Activated T-helper 1 cell treated with Interleukin-2 at 50 U/mL for 16 hours (primary cell): ENCODE results near the gene RHBDD2.
"Not testable (repeated sequence)": the region's sequence is repeated elsewhere in the genome, so short reads cannot be mapped to it uniquely, and the experiment has no call there.

Experiments
- DNase-seq: peaks from one replicate; pipeline ENCODE4 v3.0.0-alpha.2; 2020; ENCODE audit warnings: low read depth

The RHBDD2 gene

DNA sequence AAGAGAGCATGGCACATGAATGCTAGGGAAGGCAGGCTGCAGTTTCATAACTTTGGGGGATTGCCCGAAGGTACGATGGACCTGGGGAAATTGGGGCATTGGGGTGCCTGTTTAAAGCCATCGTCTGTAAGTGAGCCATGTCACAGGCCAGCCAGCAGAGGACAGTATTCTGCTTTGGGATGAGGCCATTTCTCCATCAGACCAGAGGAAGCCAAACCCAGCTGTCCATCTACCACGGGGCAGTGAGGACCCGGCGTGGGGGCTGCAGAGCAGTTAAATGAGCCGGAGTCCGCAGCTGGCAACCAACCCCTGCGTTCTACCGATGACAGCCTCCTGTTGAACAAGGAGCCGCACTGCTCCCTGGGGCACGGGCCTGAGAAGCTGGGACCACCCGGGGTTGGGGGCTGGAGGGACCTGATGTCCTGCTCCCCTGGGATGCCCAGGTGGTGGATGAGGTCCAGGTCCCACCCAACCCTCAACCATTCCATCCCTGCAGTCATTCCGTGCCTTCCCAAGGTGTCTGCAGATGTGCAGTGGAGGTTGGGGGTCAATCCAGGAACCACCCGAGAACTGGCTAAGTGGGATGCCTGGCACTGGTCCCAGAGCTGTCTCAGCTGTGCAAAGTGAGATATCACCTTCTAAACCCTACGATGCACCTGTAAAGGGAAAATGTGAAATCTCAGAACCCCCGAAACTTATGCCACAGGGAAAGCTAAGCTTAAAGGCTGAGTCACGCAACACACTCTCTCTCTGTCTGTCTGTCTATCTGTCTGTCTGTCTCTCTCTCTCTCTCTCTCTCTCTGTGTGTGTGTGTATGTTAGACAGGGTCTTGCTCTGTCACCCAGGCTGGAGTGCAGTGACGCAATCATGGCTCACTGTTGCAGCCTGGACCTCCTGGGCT, 12.1 kb upstream of the RHBDD2 start:
- no peak for DNase-seq

DNA sequence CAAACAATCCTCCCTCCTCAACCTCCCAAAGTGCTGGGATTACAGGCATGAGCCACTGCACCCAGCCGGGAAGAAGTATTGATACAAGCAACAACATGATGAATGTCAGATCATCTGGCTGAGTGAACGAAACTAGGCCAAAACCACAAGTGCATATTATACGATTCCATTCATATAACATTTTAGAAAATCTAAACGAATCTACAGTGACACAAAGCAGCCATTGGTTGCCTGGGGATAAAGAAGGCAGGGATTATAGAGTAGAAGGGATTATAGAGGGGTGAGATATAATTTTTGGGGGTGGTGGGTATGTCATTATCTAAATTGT, 11.5 kb upstream of the RHBDD2 start:
- DNase-seq: no peak

DNA sequence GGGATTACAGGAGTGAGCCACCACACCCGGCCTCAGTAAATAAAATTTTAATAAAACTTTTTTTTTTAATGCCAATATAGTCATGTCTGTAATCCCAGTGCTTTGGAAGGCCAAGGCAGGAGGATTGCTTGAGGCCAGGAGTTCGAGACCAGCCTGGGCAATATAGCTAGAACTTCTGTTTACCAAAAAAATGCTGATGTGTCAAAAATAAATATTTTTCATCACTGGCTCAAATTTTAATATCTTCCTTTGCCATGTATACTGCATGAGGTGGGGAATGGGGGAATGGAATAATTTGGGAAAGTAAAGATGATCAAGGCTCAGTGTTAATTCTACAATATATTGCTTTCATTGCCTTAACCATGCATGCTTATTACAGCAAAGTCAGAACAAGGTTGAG, 10.7 kb upstream of the RHBDD2 start:
- DNase-seq: no peak

DNA sequence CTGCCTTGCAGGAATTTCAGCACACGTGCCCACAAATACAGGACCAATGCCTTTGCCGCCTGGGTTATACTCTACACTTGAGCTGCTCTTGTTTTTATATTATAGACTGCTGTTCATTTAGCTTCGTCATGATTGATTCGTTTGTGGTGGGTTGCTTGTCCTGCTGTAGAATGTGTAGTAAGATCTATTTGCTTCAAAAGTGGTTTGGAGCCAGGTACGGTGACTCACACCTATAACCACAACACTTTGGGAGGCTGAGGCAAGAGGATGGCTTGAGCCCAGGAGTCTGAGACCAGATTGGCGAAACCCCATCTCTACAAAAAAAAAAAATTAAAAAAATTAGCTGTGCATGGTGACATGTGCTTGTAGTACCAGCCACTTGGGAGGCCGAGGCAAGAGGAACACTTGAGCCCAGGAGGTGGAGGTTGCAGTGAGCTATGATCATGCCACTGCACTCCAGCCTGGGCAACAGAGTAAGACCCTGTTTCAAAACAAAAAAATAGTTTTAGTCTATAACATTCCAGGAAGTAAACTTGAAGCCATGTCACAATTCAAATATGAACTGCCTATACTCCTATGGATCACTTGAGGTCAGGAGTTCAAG, 9.0 kb upstream of the RHBDD2 start:
- no peak for DNase-seq

DNA sequence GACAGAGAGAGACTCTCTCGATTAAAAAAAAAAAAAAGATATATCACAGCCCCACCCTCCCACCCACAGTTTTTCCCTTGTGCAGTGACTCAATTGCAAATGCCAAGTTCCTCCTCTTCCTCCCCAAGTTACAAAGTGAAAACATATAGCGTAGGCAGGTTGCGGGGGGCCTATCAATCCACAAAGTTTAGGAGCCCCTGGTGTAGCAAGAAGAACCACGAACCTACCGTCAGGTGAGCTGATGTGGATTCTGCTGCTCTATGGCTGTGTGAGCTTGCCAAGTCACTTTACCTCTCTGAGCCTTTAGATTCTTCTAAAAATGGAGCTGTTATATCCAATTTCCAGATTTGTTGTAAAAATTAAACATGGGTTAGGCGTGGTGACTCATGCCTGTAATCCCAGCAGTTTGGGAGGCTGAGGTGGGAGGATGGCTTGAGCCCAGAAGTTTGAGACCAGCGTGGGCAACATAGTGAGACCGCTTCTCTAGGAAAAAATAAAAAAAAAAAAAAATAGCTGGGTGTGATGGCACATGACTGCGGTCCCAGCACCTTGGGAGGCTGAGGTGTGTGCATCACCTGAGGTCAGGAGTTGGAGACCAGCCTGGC, 8.2 kb upstream of the RHBDD2 start:
- DNase-seq: no peak

DNA sequence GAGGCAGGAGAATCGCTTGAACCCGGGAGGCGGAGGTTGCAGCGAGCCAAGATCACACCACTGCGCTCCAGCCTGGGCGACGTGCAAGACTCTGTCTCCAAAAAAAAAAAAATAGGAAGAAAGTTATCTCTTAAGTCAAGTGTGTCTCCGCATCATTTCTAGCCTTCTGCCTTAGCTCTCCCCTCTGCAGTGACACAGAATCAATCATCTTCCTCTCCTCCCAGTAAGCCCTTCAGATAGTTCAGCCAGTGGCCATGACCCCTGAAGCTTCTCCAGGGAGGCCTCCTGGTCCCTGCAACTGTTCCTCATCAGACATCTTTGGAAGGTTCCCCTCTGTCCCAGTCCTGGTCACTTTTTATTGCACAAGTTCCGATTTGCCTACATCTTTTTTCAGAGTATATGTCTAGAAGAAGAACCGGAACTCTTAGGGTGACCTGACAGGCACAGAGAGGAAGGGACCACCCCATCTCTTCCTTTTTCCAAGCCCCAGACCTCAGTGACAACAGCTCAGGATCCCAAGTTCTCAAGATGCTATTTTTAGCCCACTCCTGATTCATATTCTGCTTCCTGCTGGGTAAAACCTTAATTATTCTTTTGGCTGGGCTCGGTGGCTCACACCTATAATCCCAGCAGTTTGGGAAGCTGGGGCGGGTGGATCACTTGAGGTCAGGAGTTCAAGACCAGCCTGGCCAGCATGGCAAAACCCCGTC, 6.6 kb upstream of the RHBDD2 start:
- DNase-seq: no peak

DNA sequence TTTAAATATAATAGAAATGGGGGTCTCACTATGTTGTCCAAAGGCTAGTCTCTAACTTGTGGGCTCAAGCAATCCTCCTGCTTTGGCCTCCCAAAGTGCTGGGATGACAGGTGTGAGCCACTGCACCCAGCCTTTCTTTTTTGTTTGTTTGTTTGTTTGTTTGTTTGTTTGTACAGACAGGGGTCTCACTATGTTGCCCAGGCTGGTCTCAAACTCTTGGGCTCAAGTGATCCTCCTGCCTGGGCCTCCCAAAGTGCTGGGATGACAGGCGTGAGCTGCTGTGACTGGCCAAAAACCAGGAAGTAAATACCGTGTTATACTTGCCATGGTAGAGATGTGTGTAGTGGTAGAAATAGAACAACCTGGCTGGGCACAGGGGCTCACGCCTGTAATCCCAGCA, 4.7 kb upstream of the RHBDD2 start:
- DNase-seq: not testable (repeated sequence)

DNA sequence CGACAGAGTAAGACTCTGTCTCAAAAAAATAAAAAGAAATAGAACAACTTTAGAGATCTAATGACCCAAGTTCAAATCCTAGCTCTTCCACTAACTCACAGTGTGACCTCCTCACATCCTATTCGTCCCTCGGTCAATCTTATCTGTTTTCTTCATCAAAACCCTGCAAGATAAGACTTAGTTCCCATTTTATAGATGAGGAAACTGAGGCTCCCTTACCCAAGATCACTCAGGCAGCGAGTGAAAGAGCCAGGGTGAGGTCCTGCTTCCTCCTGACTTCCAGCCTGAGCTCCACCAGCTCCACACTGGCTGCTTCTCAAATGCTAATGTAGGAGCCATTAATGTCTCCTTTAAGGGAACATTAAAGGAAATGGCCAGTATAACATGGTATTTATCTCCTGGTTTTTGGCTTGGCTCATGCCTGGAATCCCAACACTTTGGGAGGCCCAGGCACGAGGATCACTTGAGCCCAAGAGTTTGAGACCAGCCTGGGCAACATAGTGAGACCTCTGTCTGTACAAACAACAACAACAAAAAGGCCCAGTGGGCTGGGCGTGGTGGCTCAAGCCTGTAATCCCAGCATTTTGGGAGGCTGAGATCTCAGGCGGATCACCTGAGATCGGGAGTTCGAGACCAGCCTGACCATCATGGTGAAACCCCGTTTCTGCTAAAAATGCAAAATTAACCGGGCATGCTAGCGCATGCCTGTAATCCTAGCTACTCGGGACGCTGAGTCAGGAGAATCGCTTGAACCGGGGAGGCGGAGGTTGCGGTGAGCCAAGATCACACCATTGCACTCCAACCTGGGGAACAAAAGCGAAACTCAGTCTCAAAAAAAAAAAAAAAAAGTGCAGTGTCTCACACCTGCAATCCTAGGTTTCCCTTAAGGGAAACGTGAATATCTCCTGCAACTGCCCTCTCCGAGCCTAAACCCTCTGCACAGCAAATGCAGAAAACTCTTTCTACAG, 3.4 kb upstream of the RHBDD2 start:
- no peak for DNase-seq

DNA sequence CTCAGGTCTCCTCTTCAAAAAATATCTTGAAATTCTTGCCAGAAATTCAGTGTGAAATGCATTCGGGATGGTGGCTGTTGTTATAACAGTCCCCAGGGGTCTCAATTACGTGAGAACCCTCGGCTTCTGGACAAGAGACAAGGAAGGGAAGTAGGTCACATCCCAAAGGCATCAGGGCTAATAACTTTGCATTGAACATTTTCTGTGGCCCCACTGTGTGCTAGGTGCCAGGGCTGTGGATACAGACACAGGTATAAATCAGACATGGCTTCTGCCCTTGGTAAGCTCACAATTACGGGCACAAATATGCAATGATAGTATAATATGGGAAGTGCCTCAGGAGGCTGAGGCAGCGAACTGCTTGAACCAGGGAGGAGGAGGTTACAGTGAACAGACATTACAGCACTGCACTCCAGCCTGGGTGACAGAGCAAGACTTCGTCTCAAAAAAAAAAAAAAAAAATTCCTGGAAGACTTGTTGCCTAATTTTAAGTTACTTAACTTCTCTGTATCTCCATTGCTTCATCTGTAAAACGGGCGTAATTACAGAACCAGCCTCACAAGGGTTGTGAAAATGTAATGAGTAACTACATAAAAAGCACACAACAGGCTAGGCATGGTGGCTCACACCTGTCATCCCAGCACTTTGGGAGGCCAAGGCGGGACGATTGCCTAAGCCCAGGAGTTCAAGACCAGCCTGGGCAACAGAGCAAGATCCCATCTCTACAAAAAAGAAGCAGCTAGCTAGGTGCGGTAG, 2.5 kb upstream of the RHBDD2 start:
- DNase-seq: no peak

DNA sequence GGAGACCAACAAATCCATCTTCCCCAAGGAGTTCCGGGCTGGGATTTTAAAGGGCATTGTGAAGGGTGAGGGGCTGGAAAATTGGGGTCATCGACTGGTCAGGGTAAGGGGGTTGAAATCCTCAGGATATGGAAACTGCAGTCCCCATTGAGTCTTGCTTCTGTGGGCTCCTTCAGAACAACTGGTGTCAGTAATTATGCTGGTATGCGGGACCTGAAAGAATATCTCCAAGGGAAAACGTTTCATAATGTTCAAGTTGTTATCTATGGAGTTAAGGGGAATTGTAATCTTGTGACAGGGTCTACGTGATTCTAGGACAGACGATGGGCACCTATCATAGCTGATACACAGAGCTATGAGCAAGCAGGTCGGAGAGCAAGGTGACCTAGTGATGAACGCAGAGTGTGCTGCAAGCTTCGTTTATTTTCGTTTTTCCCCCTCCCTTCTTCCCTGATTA, 494 bp upstream of the RHBDD2 start:
- DNase-seq: no peak

DNA sequence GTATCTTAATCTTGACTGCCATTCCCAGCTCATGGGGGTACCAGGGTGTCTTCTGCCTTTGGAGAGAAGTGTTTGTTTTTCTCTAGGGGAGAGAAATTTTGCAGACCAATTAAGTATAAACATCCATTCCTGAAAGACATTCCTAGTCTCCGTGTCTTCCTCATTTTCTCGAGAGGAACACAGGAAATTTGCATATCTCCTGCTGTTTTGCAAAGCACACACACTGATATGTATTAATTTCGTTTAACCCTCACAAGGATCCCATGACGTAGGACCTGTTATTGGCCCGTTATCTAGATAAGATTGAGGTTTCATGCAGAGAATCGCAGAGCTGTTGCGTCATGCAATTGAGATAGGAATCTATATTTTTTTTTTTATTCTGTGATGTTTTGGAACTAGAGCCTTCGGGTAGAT, 944 bp downstream of the RHBDD2 start:
- no peak for DNase-seq

DNA sequence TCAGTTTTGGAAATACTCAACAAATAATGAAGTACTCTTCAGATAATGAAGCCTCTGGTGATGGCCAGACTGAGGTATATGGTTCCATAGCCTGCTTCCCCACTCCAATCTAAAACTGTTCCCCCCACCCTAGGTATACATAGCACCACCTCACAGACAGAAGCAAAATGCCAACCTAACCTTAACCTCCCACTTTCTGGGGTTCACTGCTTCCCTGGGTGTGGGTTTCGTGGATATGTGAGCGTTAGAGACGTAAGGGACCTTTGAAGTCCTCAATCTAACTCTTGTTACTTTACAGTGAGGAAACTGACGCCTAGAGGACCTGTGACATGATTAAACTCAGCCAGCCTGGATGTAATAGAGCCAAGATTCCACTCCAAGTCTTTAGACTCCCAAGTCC, 1.4 kb downstream of the RHBDD2 start:
- DNase-seq: no peak

DNA sequence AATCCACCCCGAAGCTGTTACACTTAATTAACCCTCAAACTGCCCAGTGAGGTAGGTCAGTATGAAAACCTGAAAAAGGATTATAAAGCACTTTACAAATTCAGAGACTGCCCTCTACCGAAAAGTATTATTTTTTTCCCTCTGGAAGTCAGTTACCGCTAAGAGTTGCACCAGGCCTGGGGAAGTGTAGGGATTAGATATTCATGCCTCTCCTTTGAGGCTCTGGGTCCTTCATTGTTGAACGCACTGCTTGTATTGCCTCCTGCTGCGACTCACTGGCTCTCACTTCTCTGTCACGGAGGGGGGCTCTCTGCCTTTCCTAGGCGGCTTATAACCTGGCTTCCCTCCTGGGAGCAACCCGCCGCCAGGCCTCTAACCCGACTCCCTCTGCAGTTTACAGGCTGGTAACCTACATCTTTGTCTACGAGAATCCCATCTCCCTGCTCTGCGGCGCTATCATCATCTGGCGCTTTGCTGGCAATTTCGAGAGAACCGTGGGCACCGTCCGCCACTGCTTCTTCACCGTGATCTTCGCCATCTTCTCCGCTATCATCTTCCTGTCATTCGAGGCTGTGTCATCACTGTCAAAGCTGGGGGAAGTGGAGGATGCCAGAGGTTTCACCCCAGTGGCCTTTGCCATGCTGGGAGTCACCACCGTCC, 2.7 kb downstream of the RHBDD2 start:
- no peak for DNase-seq

DNA sequence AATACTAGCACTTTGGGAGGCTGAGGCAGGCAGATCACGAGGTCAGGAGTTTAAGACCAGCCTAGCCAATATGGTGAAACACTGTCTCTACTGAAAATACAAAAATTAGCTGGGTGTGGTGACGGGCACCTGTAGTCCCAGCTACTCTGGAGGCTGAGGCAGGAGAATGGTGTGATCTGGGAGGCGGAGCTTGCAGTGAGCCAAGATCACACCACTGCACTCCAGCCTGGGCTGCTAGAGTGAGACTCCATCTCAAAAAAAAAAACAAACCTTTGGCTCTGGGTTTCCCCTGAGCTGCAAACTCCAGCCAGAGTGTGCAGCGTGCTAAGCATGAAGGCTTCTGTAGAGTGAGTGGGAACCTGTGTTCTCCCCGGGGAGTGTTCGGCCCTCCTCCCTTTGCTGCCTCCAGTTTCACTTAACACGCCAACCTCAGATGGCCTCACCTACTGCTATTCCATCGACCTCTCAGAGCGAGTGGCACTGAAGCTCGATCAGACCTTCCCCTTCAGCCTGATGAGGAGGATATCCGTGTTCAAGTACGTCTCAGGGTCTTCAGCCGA, 4.5 kb downstream of the RHBDD2 start:
- DNase-seq: not testable (repeated sequence)

DNA sequence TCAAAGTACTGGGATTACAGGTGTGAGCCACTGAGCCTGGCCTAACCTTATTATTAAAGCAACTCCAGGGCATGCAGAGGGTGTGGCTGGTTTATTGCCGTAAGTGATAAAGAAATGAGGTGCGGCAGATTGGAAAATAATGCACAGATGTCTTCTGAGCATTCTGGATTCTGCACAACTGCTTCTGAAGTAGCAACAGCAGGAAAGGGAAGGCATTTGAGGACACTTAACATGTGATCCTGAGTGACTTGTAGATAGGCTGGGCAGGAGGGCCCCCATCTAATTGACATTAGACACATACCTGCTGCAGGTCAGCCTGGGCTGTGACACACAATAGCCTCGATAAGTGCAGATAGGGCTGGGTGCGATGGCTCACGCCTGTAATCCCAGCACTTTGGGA, 5.6 kb downstream of the RHBDD2 start:
- DNase-seq: no peak

DNA sequence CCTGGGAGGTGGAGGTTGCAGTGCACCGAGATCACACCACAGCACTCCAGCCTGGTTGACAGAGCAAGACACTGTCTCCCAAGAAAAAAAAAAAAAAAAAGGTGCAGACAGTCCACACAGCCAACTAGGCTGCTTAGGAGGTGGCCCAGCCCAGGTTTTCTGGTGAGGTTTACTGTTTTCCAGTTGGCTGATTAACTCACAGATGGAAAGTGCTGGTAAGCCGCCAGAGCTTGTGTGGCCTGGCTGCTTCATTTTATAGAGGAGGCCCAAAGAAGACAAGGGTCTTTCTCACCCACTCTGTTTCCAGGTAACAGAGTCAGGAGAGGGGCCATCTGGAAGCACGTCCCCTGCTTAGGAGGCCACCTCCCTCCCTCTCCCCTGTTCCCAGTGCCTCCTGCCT, 6.2 kb downstream of the RHBDD2 start:
- no peak for DNase-seq

DNA sequence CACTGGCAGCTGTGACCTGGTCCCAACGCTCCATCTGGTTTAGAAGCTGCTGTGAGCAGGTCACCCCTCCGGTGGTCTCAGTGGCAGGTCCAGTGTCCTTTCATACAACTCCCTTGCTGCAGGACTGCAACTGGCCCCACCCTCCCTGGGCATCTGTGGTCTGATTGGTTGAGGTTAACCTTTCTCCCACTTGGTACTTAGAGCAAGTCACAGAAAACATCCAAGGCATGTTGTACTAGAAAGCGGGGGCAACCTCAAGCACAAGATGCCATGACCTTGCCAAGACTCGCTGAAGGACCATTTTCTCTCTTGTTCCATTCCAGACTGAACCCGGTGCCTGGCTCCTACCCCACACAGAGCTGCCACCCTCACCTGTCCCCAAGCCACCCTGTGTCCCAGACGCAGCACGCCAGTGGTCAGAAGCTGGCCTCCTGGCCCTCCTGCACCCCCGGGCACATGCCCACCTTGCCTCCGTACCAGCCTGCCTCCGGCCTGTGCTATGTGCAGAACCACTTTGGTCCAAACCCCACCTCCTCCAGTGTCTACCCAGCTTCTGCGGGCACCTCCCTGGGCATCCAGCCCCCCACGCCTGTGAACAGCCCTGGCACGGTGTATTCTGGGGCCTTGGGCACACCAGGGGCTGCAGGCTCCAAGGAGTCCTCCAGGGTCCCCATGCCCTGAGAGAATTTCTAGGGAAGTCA, 9.0 kb downstream of the RHBDD2 start:
- DNase-seq: no peak

DNA sequence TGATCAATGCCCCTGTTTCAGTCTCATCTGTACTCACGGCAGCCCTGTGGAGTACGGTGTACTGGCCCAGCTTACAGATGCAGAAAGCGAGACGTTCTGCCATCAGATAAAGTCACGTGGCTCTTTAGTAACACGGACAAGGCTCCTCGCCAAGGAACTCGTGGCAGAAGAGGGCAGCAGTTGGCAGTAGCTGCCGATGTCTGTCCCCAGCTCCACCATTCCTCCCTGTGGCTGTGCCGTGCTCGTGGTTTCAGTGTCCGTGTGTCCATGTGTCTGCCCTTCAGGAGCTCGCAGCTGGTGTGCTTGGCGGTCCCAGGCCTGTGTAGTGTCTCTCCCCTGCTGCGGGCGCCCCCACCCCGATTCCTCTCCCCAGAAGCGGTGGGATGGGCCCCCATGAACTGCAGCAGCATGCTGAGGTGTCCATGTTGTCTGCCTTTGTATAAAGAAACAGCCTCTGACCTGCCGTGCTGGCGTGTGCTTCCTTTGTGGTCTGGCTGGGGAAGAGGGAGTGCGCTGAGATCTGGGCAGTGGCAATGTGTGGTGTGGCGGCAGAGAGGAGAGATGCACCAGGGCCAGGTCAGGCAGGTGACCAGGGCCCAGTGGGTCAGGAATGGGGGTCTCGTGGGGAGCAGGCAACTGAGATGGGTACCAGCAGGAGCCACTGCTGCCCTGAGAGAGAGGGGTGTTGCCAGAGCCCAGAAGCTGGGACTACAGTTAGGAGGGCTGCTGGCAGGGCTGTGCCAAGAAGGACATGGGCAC, 9.8 kb downstream of the RHBDD2 start:
- DNase-seq: no peak
